PC-3 (cell line): ENCODE measurements around the gene PML.
"Not testable (repeated sequence)": the region's sequence is repeated elsewhere in the genome, so short reads cannot be mapped to it uniquely, and the experiment has no call there.

Experiments
- CTCF ChIP-seq: fragments of 300-600 bp; sonication (generic); conservative IDR thresholded peaks from 2 replicates; pipeline ENCODE4 v1.5.1; 2017; ENCODE audit warnings: antibody characterized with exemption, low read depth, mild to moderate bottlenecking, low read length
- EZH2 ChIP-seq: fragments of 300-600 bp; sonication (generic); IDR thresholded peaks from one replicate; pipeline ENCODE4 v1.6.1; 2017; ENCODE audit warnings: antibody characterized with exemption, mild to moderate bottlenecking, low read length; ENCODE audit not compliant: unreplicated experiment
- EZH2phosphoT487 ChIP-seq: fragments of 300-600 bp; sonication (generic); IDR thresholded peaks from 2 replicates; pipeline ENCODE4 v1.6.1; 2018; ENCODE audit warnings: mild to moderate bottlenecking, antibody characterized with exemption, low read length, borderline replicate concordance

- not testable (repeated sequence) for TF ChIP-seq CTCF, EZH2phosphoT487, EZH2
Measured at GRCh38 chr15:74075781-74076180, 81.3 kb downstream of the PML start.
